NCI-H2196 (cell line): ENCODE measurements around the gene MXRA7.

ENCODE experiments used
- DNase-seq: peaks from one replicate; lab custom pipeline; 2025; ENCODE audit not compliant: unreplicated experiment; lab: John Stamatoyannopoulos, UW

MXRA7 gene

GRCh38 chr17:76681222-76682137 lies 29.3 kb downstream of the MXRA7 start:
- peak; percentile 80 for DNase-seq

- no peak for DNase-seq
Measured at GRCh38 chr17:76679239-76679638, 31.5 kb downstream of the MXRA7 start.

- DNase-seq, result no peak
Measured at GRCh38 chr17:76678330-76678729, 32.4 kb downstream of the MXRA7 start.

- DNase-seq, result no peak
Measured at GRCh38 chr17:76677406-76677805, 33.4 kb downstream of the MXRA7 start.

DNA sequence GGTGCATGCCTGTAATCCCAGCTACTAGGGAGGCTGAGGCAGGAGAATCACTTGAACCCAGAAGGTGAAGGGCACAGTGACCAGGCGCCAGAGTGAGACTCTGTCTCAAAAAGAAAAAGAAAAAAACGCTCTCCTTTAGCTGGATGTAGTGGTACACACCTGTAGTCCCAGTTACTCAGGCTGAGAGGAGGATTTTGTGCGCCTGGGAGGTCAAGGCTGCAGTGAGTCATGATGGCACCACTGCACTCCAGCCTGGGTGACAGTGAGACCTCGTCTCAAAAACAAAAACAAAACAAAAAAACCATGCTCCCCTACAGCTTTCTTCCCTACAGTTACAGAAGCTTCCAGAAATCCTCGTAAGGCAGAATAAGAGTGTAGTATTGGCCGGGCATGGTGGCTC lies 34.1 kb downstream of the MXRA7 start:
- DNase-seq, result no peak

DNA sequence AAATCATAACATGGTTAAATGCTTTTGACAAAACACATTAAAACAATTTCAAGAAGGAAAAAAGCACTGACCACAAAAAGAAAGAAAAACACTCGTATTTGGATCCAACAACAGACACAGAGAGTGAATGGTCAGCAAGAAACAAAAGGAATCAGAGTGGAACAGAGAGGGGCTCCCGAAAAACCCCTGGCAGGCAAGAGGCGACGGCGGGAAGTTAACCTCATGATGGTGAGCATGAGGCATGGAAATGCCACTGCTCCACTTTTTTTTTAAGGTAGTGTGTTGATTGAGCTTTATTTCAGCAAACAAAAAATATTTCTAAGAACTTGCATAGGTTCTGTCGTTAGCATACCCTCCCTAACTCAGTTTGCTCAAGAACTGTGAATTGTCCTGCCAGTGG lies 35.1 kb downstream of the MXRA7 start:
- DNase-seq, result no peak

DNA sequence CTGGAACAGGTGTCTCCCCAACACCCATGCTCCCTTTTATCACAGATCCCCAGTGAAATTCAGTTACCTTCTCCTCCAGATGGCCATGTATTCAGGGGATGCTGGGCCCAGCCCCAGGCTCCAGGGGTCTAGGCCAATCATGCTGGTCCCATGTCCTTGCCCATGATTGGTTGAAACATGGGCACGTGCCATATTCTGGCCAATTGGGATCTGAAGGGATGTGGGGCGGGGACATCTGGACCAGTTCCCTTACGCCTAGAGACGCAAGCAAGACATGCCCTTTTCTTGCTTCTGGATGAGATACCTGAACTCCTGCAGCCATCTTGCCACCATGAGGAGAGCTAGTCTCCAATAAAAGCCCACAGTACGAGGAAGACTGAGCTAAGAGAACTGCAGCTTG lies 36.2 kb downstream of the MXRA7 start:
- DNase-seq, result no peak

GRCh38 chr17:76673729-76674128 lies 37.0 kb downstream of the MXRA7 start:
- DNase-seq, result no peak

DNA sequence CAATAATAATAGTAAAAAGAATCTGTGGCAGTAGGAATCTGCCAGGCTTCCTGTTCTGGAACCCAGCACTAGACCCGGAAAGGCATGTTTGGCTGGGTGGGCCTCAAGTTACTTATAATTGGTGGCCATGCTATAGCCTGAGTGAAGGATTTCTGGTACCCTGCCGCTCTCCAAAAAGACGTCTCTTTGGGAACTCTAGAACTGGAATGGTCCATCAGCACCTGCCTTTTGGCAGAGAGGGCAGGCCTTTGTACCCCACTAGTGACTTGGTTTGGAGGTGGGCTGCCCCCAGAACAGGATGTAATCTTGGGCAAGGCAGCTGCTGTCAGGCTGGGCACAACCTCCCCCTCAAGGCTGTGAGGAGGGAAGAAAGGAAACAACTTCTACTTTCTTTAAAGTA lies 37.9 kb downstream of the MXRA7 start:
- no peak for DNase-seq

- no peak for DNase-seq
Measured at GRCh38 chr17:76672270-76672851, 38.4 kb downstream of the MXRA7 start.

- no peak for DNase-seq
Measured at GRCh38 chr17:76671912-76672262, 38.9 kb downstream of the MXRA7 start.

DNA sequence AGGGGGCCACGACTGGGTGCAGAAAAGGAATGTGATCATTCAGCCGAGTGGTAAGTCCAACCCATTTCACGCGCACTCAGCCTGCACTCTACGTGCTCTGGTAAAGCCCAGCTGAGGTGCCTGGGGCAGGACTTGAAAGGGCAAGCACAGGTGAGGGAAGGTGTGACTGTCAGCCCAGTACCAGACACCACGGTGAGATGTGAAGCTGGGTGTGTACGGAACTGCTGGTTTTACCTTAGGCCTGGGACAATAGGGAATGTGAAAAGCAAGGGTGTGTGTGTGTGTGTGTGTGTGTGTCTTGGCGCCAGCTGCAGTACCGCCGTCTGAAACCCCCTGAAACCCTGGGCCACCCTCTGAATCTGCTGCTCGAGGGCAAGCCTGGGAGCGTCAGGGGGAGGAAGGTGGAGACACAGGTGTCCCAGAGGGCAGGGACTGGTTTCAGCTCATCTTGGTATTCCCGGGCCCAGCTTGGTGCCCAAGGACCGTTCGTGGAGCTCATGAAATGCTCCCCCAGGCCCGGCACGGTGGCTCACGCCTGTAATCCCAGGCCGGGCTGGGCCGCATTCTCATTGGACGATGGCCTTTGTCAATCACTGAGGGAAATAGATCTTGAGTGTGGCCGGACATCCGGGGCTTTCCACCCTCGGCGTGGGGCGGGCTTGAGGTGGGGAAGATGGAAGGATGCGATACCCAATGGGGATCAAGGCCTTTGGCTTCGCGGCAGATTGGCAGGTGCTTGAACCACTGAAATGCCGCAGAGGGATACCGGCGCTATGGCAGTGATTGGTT lies 39.4 kb downstream of the MXRA7 start:
- peak; percentile 100 for DNase-seq

GRCh38 chr17:76670718-76671122 lies 40.0 kb downstream of the MXRA7 start:
- DNase-seq, result no peak

DNA sequence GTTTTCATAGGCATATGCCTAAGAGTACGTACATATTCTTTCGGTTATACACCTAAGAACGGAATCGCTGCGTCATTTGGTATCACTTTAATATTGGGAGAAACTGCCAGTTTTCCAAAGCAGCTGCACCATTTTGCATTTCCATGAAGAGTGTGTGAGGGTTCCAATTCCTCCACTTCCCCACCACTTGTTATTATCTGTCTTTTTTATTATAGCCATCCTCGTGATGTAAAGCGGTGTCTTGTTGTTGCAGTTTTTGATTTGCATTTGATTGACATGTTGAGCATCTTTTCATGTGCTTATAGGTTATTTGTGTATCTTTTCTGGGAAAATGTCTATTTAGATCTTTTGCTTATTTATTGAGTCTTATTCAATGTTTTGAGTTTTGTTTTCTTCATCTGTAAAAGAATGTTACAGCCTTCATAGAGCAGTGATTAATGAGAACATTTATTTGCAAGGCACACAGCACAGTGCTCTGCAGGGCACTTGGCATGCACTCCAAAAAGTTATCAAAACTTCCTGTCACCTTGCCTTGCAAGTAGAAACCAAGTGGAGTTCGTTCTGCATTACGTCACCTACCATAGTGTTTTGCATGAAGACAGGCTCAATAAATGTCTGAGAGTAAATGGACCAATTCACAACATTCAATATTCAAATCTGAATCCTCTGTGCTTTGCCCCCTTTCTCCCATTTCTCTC lies 40.6 kb downstream of the MXRA7 start:
- no peak for DNase-seq

DNA sequence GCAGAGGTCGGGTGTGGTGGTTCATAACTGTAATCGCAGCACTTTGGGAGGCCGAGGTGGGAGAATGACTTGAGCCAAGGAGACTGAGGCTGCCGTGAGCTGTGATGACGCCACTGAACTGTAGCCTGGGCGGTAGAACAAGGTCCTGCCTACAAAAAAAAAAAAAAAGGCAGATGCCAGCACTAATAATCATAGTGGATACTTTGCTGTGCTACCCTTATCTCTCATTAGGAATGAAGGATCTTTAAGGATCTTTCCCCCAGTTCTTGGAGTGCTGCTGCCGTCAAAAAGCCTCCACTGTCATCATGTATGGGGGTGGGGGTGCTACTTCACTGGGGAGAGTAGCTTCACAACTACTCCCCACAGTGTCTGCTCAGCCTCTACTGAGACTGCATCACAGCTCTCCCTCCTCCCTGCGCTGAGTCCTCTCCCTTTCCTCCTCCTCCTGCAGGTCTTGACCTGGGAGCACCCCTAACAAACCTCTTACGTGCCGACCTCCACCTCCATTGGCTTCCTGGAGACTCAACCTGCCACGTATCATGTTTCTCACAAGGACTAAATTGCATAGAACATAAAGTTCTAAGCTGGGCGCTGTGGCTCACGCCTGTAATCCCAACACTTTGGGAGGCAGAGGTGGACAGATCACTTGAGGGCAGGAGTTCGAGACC lies 42.8 kb downstream of the MXRA7 start:
- no peak for DNase-seq

DNA sequence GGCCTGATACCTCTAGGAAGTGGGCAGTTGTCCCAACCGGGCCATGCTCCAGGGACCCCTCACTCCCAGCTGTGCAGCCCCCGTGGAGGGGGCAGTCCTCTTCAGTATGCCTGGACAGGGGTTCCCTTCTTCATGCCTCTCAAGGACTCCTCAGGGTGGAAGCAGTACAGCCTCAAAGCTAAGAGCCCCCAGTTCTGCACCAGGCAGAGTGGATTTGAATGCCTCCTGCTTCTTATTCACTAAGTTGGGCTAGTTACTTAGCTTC lies 43.3 kb downstream of the MXRA7 start:
- no peak for DNase-seq

DNA sequence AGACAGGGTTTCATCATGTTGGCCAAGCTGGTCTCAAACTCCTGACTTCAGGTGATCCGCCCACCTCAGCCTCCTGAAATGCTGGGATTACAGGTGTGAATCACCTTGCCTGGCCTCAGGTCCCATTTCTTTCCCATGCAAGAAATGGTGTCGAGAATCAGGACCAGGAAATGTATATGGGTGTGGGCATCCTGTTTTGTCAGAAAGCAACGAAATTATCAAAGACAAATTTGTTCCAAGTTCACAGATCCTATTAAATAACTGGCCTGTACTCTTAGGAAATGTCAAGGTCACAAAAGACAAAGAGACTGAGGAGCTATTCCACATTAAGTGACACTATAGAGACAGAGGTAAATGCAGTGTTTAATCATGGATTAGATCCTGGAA lies 50.1 kb downstream of the MXRA7 start:
- no peak for DNase-seq

GRCh38 chr17:76659928-76660655 lies 50.7 kb downstream of the MXRA7 start:
- DNase-seq, result no peak

GRCh38 chr17:76658242-76658662 lies 52.5 kb downstream of the MXRA7 start:
- no peak for DNase-seq

GRCh38 chr17:76657505-76658241 lies 53.1 kb downstream of the MXRA7 start:
- no peak for DNase-seq
